T47D (cell line): ENCODE measurements around the gene PLK3.
"Not testable (repeated sequence)": the region's sequence is repeated elsewhere in the genome, so short reads cannot be mapped to it uniquely, and the experiment has no call there.

Experiments used
- DNase-seq, 2 experiments: peaks; one replicate each; pipeline versions ENCODE4 v3.0.0 to v3.0.0-alpha.2; 2011 to 2012; ENCODE audit warnings: low read depth in 1 of 2, low spot score in 1 of 2
- JUND ChIP-seq: IDR thresholded peaks from 2 replicates; pipeline ENCODE4 v1.6.1; 2012; ENCODE audit warnings: low read depth
- in situ Hi-C: cut with HindIII; loops from 2 replicates; pipeline ENCODE4 v1.10.0; 2016; ENCODE audit warnings: low sequenced_read_pairs, low pct_unique_long_range_greater_than_20kb

Gene PLK3

GRCh38 chr1:44799770-44800584 is at the start of gene PLK3:
PLK3 (plus strand) TSS chr1:44800377; CDS start chr1:44800464, 87 bp downstream.
- DNase-seq: peak; percentile 92 to 94
- no peak for TF ChIP-seq JUND
- in situ Hi-C loops: no loop called here

GRCh38 chr1:44757420-44757819 is 42.8 kb upstream of the PLK3 start:
- in situ Hi-C loops: no loop called here
- no peak for DNase-seq
- no peak for TF ChIP-seq JUND

- in situ Hi-C loops: no loop called here
- no peak for TF ChIP-seq JUND
- DNase-seq: no peak
Measured at GRCh38 chr1:44759077-44759476, 41.1 kb upstream of the PLK3 start.

- TF ChIP-seq JUND: no peak
- in situ Hi-C loops: no loop called here
- no peak for DNase-seq
Measured at GRCh38 chr1:44760876-44761275, 39.3 kb upstream of the PLK3 start.

- in situ Hi-C loops, DNase-seq: not testable (repeated sequence)
Measured at GRCh38 chr1:44766421-44766820, 33.8 kb upstream of the PLK3 start.

GRCh38 chr1:44775078-44775929 is 24.9 kb upstream of the PLK3 start, which contains the start of gene RPS8:
RPS8 (plus strand) TSS chr1:44775540; CDS start chr1:44775597, 57 bp downstream.
- in situ Hi-C loops: no loop called here
- DNase-seq: peak; percentile 70 to 93
- TF ChIP-seq JUND: no peak

- no peak for TF ChIP-seq JUND
- no peak for DNase-seq
- in situ Hi-C loops: no loop called here
Measured at GRCh38 chr1:44775930-44776729, 24.0 kb upstream of the PLK3 start.

- no peak for DNase-seq
- in situ Hi-C loops: no loop called here
Measured at GRCh38 chr1:44776730-44777068, 23.5 kb upstream of the PLK3 start.

GRCh38 chr1:44777547-44777946 is 22.6 kb upstream of the PLK3 start:
- DNase-seq: no peak

More at GRCh38 chr1:44776730-44777068, 23.5 kb upstream of the PLK3 start:
- TF ChIP-seq JUND: no peak

GRCh38 chr1:44777969-44778635 is 22.1 kb upstream of the PLK3 start:
- in situ Hi-C loops: no loop called here
- DNase-seq: no peak

More at GRCh38 chr1:44777547-44777946, 22.6 kb upstream of the PLK3 start:
- no peak for TF ChIP-seq JUND
- in situ Hi-C loops: no loop called here

GRCh38 chr1:44778705-44779576 is 21.2 kb upstream of the PLK3 start:
- in situ Hi-C loops: no loop called here
- TF ChIP-seq JUND: no peak
- no peak for DNase-seq

More at GRCh38 chr1:44777969-44778635, 22.1 kb upstream of the PLK3 start:
- TF ChIP-seq JUND: no peak
